Esophagus squamous epithelium (tissue), 5 donors: Measurements from ENCODE around the gene GAN. TPM values are rescaled to one million over a fixed set of nuclear protein-coding genes. Genes with fewer than 3 reads are reported as not detected.

Experiments used
- DNase-seq: peaks from one replicate; lab custom pipeline; 2025; lab: John Stamatoyannopoulos, UW
- H3K27ac ChIP-seq, 4 donors: fragments of 200-600 bp; sonication (generic); one replicate each; pipeline ENCODE4 v1.5.1; 2016 to 2019; ENCODE audit warnings: mild to moderate bottlenecking in 1 of 4
- H3K27me3 ChIP-seq, 4 donors: fragments of 200-600 bp; sonication (generic); 1 replicate in 3 of 4; 2 replicates in 1 of 4; pipeline versions ENCODE4 v1.5.1 to v1.6.0; 2017 to 2021; ENCODE audit warnings: antibody characterized with exemption in 1 of 4
- H3K36me3 ChIP-seq, 3 donors: fragments of 200-600 bp; sonication (generic); one replicate each; pipeline ENCODE4 v1.5.1; 2016 to 2019
- H3K4me1 ChIP-seq, 3 donors: fragments of 200-600 bp; sonication (generic); one replicate each; pipeline ENCODE4 v1.5.1; 2017 to 2019
- H3K4me3 ChIP-seq, 4 donors: fragments of 200-600 bp; sonication (generic); 1 replicate in 3 of 4; 2 replicates in 1 of 4; pipeline ENCODE4 v1.5.1; 2016 to 2019; ENCODE audit warnings: mild to moderate bottlenecking in 2 of 4, moderate library complexity in 1 of 4
- H3K9me3 ChIP-seq, 3 donors: fragments of 200-600 bp; sonication (generic); one replicate each; pipeline ENCODE4 v1.5.1; 2016 to 2019
- POLR2A ChIP-seq, 4 donors: fragments of 450-650 bp; IDR thresholded peaks; one replicate each; pipeline ENCODE4 v1.6.1; 2017; ENCODE audit warnings: antibody characterized with exemption in 4 of 4, mild to moderate bottlenecking in 4 of 4, moderate library complexity in 3 of 4
- WGBS, 2 donors: methylation state at CpG; one replicate each; pipeline ENCODE4 v1.1.5; 2018; 5-methylcytosine and 5-hydroxymethylcytosine counted together
- intact Hi-C: fragments of 100-400 bp; cut with DNase I; formaldehyde crosslinking; loops from one replicate; pipeline ENCODE4 v1.15.0; 2022
- total RNA-seq, 4 donors: library from RNA; depleted of rRNA; stranded (reverse); fragments of >200 nt; gene quantifications; one replicate each; pipeline ENCODE4 v1.1.0, GENCODE V29; 2016
- TF ChIP-seq, protein P1 (sequence below), 6 experiments: fragments of 450-650 bp in 4 of 6; fragments of 200-600 bp in 2 of 6; sonication (generic) in 2 of 6; IDR thresholded peaks; one replicate each; pipeline ENCODE4 v1.5.1; 2016 to 2019; ENCODE audit warnings: antibody characterized with exemption in 6 of 6, mild to moderate bottlenecking in 4 of 6, moderate library complexity in 4 of 6
- donor health status: DM: yes; HTN: yes; CAD: no.

The GAN gene
- total RNA-seq, 4 donors from 2014 or later: 16.7 to 28.0 (median 21.7) TPM

- no peaks in the 10 kb centered on the region for H3K9me3 ChIP-seq
- intact Hi-C loops: no loop called here
- no peak for DNase-seq
- WGBS, 2 donors: 84 to 100% methylated on average over 2 of the region's 2 CpGs
- H3K27me3 ChIP-seq: no peaks in the 10 kb centered on the region
- TF ChIP-seq, protein P1, sequence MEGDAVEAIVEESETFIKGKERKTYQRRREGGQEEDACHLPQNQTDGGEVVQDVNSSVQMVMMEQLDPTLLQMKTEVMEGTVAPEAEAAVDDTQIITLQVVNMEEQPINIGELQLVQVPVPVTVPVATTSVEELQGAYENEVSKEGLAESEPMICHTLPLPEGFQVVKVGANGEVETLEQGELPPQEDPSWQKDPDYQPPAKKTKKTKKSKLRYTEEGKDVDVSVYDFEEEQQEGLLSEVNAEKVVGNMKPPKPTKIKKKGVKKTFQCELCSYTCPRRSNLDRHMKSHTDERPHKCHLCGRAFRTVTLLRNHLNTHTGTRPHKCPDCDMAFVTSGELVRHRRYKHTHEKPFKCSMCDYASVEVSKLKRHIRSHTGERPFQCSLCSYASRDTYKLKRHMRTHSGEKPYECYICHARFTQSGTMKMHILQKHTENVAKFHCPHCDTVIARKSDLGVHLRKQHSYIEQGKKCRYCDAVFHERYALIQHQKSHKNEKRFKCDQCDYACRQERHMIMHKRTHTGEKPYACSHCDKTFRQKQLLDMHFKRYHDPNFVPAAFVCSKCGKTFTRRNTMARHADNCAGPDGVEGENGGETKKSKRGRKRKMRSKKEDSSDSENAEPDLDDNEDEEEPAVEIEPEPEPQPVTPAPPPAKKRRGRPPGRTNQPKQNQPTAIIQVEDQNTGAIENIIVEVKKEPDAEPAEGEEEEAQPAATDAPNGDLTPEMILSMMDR (IDR thresholded peaks at IDR 0.05): no peak
- peaks cover 0 to 7% (median 0%) of the 10 kb centered on the region in 3 donors for H3K4me1 ChIP-seq
- H3K36me3 ChIP-seq: no peaks in the 10 kb centered on the region
- H3K4me3 ChIP-seq: no peak overlapping the region
- H3K27ac ChIP-seq: no peak overlapping the region
These were observed 120.8 kb downstream of the GAN start for GRCh38 chr16:81435567-81435966.

DNA sequence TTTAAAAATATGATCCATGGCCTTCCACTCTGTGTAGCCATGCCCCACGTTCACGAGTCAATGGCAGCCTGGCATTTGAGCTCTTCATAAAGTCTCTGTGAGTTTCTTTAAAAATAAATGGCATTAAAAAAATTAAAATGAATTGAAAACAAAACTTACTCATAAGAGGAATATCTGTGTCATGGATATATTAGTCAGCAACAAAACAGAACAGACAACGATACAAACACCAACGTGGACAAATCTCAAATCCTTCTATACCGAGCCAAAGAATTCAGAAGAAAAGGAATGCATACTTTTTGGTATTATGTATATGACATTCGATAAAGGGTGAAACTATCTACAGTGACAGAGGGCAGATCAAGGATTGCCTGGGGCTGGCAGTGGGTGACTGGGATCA lies 121.6 kb downstream of the GAN start:
- DNase-seq: no peak
- Histone ChIP-seq H3K4me3 (no peak overlapping the region), H3K36me3 (no peaks in the 10 kb centered on the region), H3K27ac (no peak overlapping the region), H3K4me1 (peaks cover 0 to 7% (median 0%) of the 10 kb centered on the region in 3 donors), H3K9me3 (no peaks in the 10 kb centered on the region), H3K27me3 (no peaks in the 10 kb centered on the region)
- 66 to 72% methylated on average over 6 of the region's 6 CpGs for WGBS, 2 donors
- TF ChIP-seq, protein P1 (IDR thresholded peaks at IDR 0.05): no peak
- TF ChIP-seq POLR2A (IDR thresholded peaks at IDR 0.05): no peak
- intact Hi-C loops: no loop called here

DNA sequence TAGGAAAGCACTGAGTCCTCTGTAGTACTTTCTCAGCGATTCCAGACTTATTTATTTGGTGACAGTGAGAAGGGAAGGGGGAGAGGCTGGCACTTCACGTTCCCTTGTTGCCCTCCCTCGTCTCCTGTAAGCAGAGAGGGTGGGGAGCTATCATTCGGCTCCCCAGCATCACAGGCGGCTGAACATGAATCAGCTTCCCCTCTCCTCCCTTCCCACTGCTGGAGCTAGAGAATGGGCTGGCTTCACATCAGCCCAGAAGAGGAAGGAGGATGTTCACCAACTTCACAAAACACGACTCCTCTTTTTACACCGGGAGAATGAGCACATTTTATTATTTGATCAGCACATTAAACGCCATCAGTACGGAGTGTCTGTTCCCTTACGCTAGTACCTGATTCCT lies 123.1 kb downstream of the GAN start:
- intact Hi-C loops: no loop called here
- Histone ChIP-seq H3K27me3 (no peaks in the 10 kb centered on the region), H3K36me3 (no peaks in the 10 kb centered on the region), H3K4me1 (peaks cover 0 to 7% (median 0%) of the 10 kb centered on the region in 3 donors), H3K9me3 (no peaks in the 10 kb centered on the region), H3K4me3 (no peak overlapping the region), H3K27ac (no peak overlapping the region)
- 43 to 50% methylated on average over 7 to 10 of the region's 10 CpGs for WGBS, 2 donors
- DNase-seq: no peak
- TF ChIP-seq POLR2A (IDR thresholded peaks at IDR 0.05): no peak
- TF ChIP-seq, protein P1 (IDR thresholded peaks at IDR 0.05): no peak

Other genes with a start within 250 kb of the GAN start
- 1 to 10 TPM in 1 of 4 donors, under 1 TPM in 2, not detected in 1; 0.26 to 5.1 (median 0.38) TPM for gene C16orf46, start 237.7 kb upstream of the GAN start, total RNA-seq
- 10 to 100 TPM in 3 of 4 donors, 1 to 10 TPM in 1; 9.7 to 18.3 (median 15.1) TPM for gene GCSH, start 218.6 kb upstream of the GAN start, total RNA-seq
- gene BCO1, start 76.3 kb upstream of the GAN start, total RNA-seq: under 1 TPM in 3 of 4 donors, not detected in 1; 0.19 to 0.83 (median 0.59) TPM
- gene CMIP, start 129.8 kb downstream of the GAN start, total RNA-seq: 10 to 100 TPM; 17.1 to 60.5 (median 39.7) TPM